Measurements from ENCODE around the gene SPRTN. TPM values are rescaled to one million over a fixed set of nuclear protein-coding genes. Genes with fewer than 3 reads are reported as not detected.

The SPRTN gene
- total and polyA plus RNA-seq, 11 donors = 3.2 to 10.6 (median 8.0) TPM

GRCh38 chr1:231397886-231398671 lies 60.0 kb downstream of the SPRTN start:
- Histone ChIP-seq H3K27me3 (no peaks in the 10 kb centered on the region), H3K36me3 (peaks cover 0 to 5% (median 0%) of the 10 kb centered on the region in 9 donors), H3K4me1 (peaks cover 3 to 84% (median 54%) of the 10 kb centered on the region in 12 donors), H3K9me3 (no peaks in the 10 kb centered on the region), H3K27ac (no peak overlapping the region), H3K4me3 (no peak overlapping the region)
- ATAC-seq = no peak
- DNase-seq = no peak
- WGBS, 4 donors = 61 to 80% (median 72%) methylated on average over 4 of the region's 4 CpGs
- TF ChIP-seq CTCF (IDR thresholded peaks at IDR 0.05) (no peak), POLR2A (IDR thresholded peaks at IDR 0.05) (no peak)
- intact Hi-C loops (cut with DNase I) = no loop called here

DNA sequence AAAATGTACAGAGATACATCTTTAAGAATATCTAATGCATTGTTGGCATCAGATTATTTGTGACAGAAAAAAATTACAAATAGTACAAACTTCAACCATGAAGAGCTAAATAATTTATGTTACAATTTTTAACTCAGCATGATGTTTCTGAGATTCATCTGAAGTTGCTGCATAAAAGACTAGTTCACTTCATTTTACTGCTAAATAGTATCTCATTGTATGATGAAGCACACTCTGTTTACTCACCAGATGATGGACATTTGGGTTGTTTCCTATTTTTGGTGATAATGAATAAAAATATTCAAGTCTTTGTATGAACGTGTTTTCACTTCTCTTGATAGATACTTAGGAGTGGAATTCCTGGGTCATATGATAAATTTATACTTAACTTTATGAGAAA lies 63.4 kb downstream of the SPRTN start:
- no peak overlapping the region for H3K27ac ChIP-seq
- H3K4me3 ChIP-seq = no peak overlapping the region
- 26 to 42% (median 29%) methylated on average over 1 of the region's 1 CpG for WGBS, 4 donors
- DNase-seq (no peak), ATAC-seq (no peak)
- H3K36me3 ChIP-seq = peaks cover 0 to 5% (median 0%) of the 10 kb centered on the region in 9 donors
- TF ChIP-seq CTCF (IDR thresholded peaks at IDR 0.05) = no peak
- TF ChIP-seq POLR2A (IDR thresholded peaks at IDR 0.05) = no peak
- H3K27me3 ChIP-seq = no peaks in the 10 kb centered on the region
- H3K4me1 ChIP-seq = peaks cover 3 to 85% (median 50%) of the 10 kb centered on the region in 12 donors
- intact Hi-C loops (cut with DNase I) = no loop called here
- H3K9me3 ChIP-seq = no peaks in the 10 kb centered on the region

- no peak for TF ChIP-seq POLR2A (IDR thresholded peaks at IDR 0.05)
- H3K27me3 ChIP-seq = no peaks in the 10 kb centered on the region
- H3K27ac ChIP-seq = no peak overlapping the region
- H3K36me3 ChIP-seq = peaks cover 0 to 12% (median 0%) of the 10 kb centered on the region in 9 donors
- intact Hi-C loops (cut with DNase I) = no loop called here
- no peaks in the 10 kb centered on the region for H3K9me3 ChIP-seq
- ATAC-seq (no peak), DNase-seq (no peak)
- 65 to 91% (median 82%) methylated on average over 2 of the region's 2 CpGs for WGBS, 4 donors
- H3K4me1 ChIP-seq = peaks cover 4 to 86% (median 54%) of the 10 kb centered on the region in 12 donors
- H3K4me3 ChIP-seq = no peak overlapping the region
Observed at GRCh38 chr1:231404318-231404717, 66.2 kb downstream of the SPRTN start.

Other genes starting within 250 kb of the SPRTN start
- gene TRIM67, start 176.2 kb upstream of the SPRTN start, total RNA-seq = under 1 TPM in 3 of 9 donors, not detected in 6; 0.12 to 0.16 (median 0.13) TPM
- gene TRIM67, start 176.2 kb upstream of the SPRTN start, polyA plus RNA-seq = not detected
- 10 to 100 TPM; 43.3 to 62.6 (median 52.8) TPM for gene GNPAT, start 97.1 kb upstream of the SPRTN start, total RNA-seq
- gene GNPAT, start 97.1 kb upstream of the SPRTN start, polyA plus RNA-seq = 10 to 100 TPM; 49.0 to 55.5 TPM
- 10 to 100 TPM; 10.2 to 14.8 (median 12.8) TPM for gene EXOC8, start 441 bp upstream of the SPRTN start, total RNA-seq
- gene EXOC8, start 441 bp upstream of the SPRTN start, polyA plus RNA-seq = 1 to 10 TPM; 3.7 to 9.7 TPM
- gene EGLN1, start 84.0 kb downstream of the SPRTN start, total RNA-seq = 100 to 1,000 TPM in 1 of 9 donors, 10 to 100 TPM in 8; 51.6 to 122 (median 77.8) TPM
- 10 to 100 TPM; 20.8 to 59.2 TPM for gene EGLN1, start 84.0 kb downstream of the SPRTN start, polyA plus RNA-seq
- gene TSNAX, start 190.4 kb downstream of the SPRTN start, total RNA-seq = 10 to 100 TPM; 16.6 to 43.5 (median 31.7) TPM
- 10 to 100 TPM in 1 of 2 donors, 1 to 10 TPM in 1; 9.7 to 33.8 TPM for gene TSNAX, start 190.4 kb downstream of the SPRTN start, polyA plus RNA-seq